Gastrocnemius medialis (tissue), 4 donors: ENCODE measurements around the gene NFKBIE. TPM values are rescaled to one million over a fixed set of nuclear protein-coding genes. Genes with fewer than 3 reads are reported as not detected.

Experiments
- ATAC-seq, 2 donors: fragments of 150-250 bp; one replicate each; pipeline ENCODE4 v1.9.1; 2016
- DNase-seq, 2 donors: peaks; one replicate each; pipeline ENCODE4 v3.0.0-alpha.2; 2019
- H3K27ac ChIP-seq, 4 donors: fragments of 200-600 bp; sonication (generic); 1 replicate in 1 of 4; 2 replicates in 3 of 4; pipeline ENCODE4 v1.5.1; 2016 to 2018; ENCODE audit warnings: mild to moderate bottlenecking in 2 of 4, moderate library complexity in 1 of 4
- H3K27me3 ChIP-seq, 3 donors: fragments of 200-600 bp; sonication (generic) in 2 of 3; 1 replicate in 1 of 3; 2 replicates in 2 of 3; pipeline versions ENCODE4 v1.5.1 to v1.6.0; 2016 to 2019; ENCODE audit warnings: mild to moderate bottlenecking in 1 of 3, moderate library complexity in 1 of 3
- H3K36me3 ChIP-seq, 2 donors: fragments of 200-600 bp; sonication (generic) in 1 of 2; one replicate each; pipeline ENCODE4 v1.5.1; 2017 to 2018
- H3K4me1 ChIP-seq, 2 donors: fragments of 200-600 bp; sonication (generic) in 1 of 2; one replicate each; pipeline ENCODE4 v1.5.1; 2016 to 2017; ENCODE audit warnings: mild to moderate bottlenecking in 2 of 2
- H3K4me3 ChIP-seq, 4 donors: fragments of 200-600 bp; sonication (generic) in 3 of 4; 1 replicate in 1 of 4; 2 replicates in 3 of 4; pipeline ENCODE4 v1.5.1; 2016 to 2019; ENCODE audit warnings: mild to moderate bottlenecking in 2 of 4
- H3K9me3 ChIP-seq, 3 donors: fragments of 200-600 bp; sonication (generic) in 2 of 3; 1 replicate in 1 of 3; 2 replicates in 2 of 3; pipeline ENCODE4 v1.5.1; 2016 to 2019
- CTCF ChIP-seq, 5 experiments: fragments of 450-650 bp in 3 of 5; fragments of 200-600 bp in 2 of 5; sonication (generic) in 2 of 5; IDR thresholded peaks in 4 of 5; conservative IDR thresholded peaks in 1 of 5; 1 replicate in 4 of 5; 2 replicates in 1 of 5; pipeline ENCODE4 v1.5.1; 2016 to 2019; ENCODE audit warnings: antibody characterized with exemption in 5 of 5, mild to moderate bottlenecking in 3 of 5, moderate library complexity in 3 of 5
- POLR2A ChIP-seq, 2 donors: fragments of 450-650 bp; IDR thresholded peaks; one replicate each; pipeline ENCODE4 v1.6.1; 2017; ENCODE audit warnings: antibody characterized with exemption in 2 of 2, mild to moderate bottlenecking in 2 of 2, moderate library complexity in 2 of 2
- in situ Hi-C, 4 donors: fragments of 200-750 bp; cut with MboI; loops; one replicate each; pipeline versions ENCODE4 v1.15.0 to v1.8.0; 2017; ENCODE audit warnings: low sequenced_read_pairs in 4 of 4
- intact Hi-C: fragments of 100-400 bp; cut with DNase I; formaldehyde crosslinking; loops from one replicate; pipeline ENCODE4 v1.15.1; 2023; ENCODE audit warnings: low total_unique reads
- total RNA-seq, 4 donors: library from RNA; depleted of rRNA; stranded (reverse); fragments of >200 nt; gene quantifications; one replicate each; pipeline versions ENCODE4 v1.1.0 to v1.2.3, GENCODE V29; 2016

NFKBIE gene
- total RNA-seq, 4 donors from 2014 or later: 4.1 to 11.1 (median 10.0) TPM

- H3K4me3 ChIP-seq: no peak overlapping the region
- in situ Hi-C loops (no loop called here), intact Hi-C loops (no loop called here)
- peaks cover 0 to 5% (median 0%) of the 10 kb centered on the region in 3 donors for H3K27me3 ChIP-seq
- H3K4me1 ChIP-seq: peaks cover 0 to 2% of the 10 kb centered on the region in 2 donors
- no peaks in the 10 kb centered on the region for H3K9me3 ChIP-seq
- no peak for ATAC-seq
- TF ChIP-seq CTCF (IDR thresholded peaks at IDR 0.05 in 4 of 5, conservative IDR thresholded peaks at IDR 0.05 in 1 of 5) (no peak), POLR2A (IDR thresholded peaks at IDR 0.05) (no peak)
- peaks cover 0 to 71% of the 10 kb centered on the region in 2 donors for H3K36me3 ChIP-seq
- no peak overlapping the region for H3K27ac ChIP-seq
- no peak for DNase-seq
Measured at GRCh38 chr6:44302856-44303255, 37.5 kb upstream of the NFKBIE start.

GRCh38 chr6:44301782-44302564, 36.6 kb upstream of the NFKBIE start:
- TF ChIP-seq CTCF (IDR thresholded peaks at IDR 0.05 in 4 of 5, conservative IDR thresholded peaks at IDR 0.05 in 1 of 5) (no peak), POLR2A (IDR thresholded peaks at IDR 0.05) (no peak)
- H3K9me3 ChIP-seq: no peaks in the 10 kb centered on the region
- H3K27ac ChIP-seq: no peak overlapping the region
- peaks cover 4 to 14% (median 6%) of the 10 kb centered on the region in 3 donors for H3K27me3 ChIP-seq
- no peak overlapping the region for H3K4me3 ChIP-seq
- in situ Hi-C loops (no loop called here), intact Hi-C loops (no loop called here)
- H3K4me1 ChIP-seq: peaks cover 5 to 6% of the 10 kb centered on the region in 2 donors
- DNase-seq: no peak
- peaks cover 0 to 64% of the 10 kb centered on the region in 2 donors for H3K36me3 ChIP-seq
- ATAC-seq: no peak

DNA sequence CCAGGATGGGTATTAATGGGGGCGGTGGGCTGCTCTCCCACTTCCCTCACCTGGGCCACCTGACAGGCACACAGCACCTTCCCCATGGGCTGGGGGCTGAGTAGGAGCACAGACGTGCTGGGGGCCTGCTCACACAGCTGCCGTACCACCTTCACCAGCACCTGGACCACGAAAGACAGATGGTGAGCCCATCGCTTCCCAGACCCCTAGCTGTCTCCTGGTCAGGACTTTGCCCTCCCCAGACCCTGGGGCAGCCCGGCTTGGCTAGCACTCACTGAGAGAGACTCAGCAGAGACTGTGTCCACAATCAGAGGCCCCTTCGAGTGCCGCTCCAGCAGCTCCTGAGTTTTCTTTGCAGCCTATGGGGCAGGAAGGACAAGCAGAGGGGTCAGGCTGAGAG, 35.8 kb upstream of the NFKBIE start:
- H3K36me3 ChIP-seq: peaks cover 0 to 57% of the 10 kb centered on the region in 2 donors
- H3K4me3 ChIP-seq: no peak overlapping the region
- in situ Hi-C loops (no loop called here), intact Hi-C loops (no loop called here)
- no peak for TF ChIP-seq POLR2A (IDR thresholded peaks at IDR 0.05)
- no peak for ATAC-seq
- H3K27me3 ChIP-seq: peaks cover 12 to 22% (median 15%) of the 10 kb centered on the region in 3 donors
- no peak for DNase-seq
- no peaks in the 10 kb centered on the region for H3K9me3 ChIP-seq
- H3K4me1 ChIP-seq: peaks cover 5 to 7% of the 10 kb centered on the region in 2 donors
- no peak overlapping the region for H3K27ac ChIP-seq

DNA sequence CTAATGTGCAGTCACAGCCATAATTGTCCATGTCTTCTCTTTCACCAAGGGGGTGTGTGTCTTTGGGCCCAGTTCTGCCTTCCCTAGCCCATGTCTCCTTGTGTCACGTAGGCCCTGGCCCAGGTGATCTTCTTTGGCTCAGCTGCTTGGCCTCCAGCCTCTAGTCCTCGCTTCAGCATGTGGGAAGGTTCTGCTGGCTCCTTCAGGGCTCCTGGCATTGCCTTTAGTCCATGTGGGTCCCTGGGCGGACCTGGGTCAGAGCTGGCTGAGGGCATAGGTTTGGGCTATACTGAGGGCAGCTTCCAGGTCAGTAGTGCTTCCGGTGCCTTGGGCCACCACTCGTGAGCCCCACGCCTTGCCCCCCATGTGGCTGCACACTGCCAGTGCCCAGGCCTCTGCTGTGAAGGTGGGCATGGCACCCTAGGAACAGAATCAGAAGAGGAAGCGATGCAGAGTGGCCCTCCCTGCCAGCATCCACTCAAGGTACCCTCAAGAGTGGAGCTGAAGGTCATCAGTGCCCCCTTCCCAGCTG, 35.0 kb upstream of the NFKBIE start:
- TF ChIP-seq CTCF (IDR thresholded peaks at IDR 0.05 in 4 of 5, conservative IDR thresholded peaks at IDR 0.05 in 1 of 5) (no peak), POLR2A (IDR thresholded peaks at IDR 0.05) (no peak)
- in situ Hi-C loops (no loop called here), intact Hi-C loops (no loop called here)
- no peaks in the 10 kb centered on the region for H3K9me3 ChIP-seq
- H3K27ac ChIP-seq: no peak overlapping the region
- peaks cover 0 to 49% of the 10 kb centered on the region in 2 donors for H3K36me3 ChIP-seq
- no peak for ATAC-seq
- peaks cover 11% of the 10 kb centered on the region in 2 donors for H3K4me1 ChIP-seq
- no peak overlapping the region for H3K4me3 ChIP-seq
- no peak for DNase-seq
- H3K27me3 ChIP-seq: peaks cover 15 to 25% (median 20%) of the 10 kb centered on the region in 3 donors

DNA sequence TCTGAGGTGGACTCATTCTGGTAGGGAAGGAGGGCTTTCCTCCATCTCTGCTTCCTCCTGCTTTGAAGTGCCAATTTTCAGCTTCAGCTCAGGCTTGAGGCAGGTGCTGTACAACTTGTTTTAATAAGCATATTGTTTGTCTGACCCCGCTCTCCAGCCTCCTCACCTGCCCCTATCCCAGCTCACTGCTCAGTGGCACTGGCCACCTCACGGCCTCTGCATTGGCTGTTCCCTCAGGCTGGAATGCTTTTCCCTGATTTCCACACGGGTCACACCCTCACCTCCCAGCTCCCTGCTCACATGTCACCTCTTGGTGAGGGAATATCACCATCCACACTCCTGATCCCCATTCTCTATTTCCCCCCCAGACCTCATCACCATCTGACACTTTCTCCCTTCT, 33.5 kb upstream of the NFKBIE start:
- Histone ChIP-seq H3K9me3 (no peaks in the 10 kb centered on the region), H3K4me3 (no peak overlapping the region), H3K36me3 (peaks cover 0 to 36% of the 10 kb centered on the region in 2 donors), H3K27ac (no peak overlapping the region), H3K4me1 (peaks cover 13 to 15% of the 10 kb centered on the region in 2 donors), H3K27me3 (peaks cover 15 to 28% (median 22%) of the 10 kb centered on the region in 3 donors)
- intact Hi-C loops: no loop called here
- TF ChIP-seq CTCF (IDR thresholded peaks at IDR 0.05 in 4 of 5, conservative IDR thresholded peaks at IDR 0.05 in 1 of 5): no peak
- no peak for TF ChIP-seq POLR2A (IDR thresholded peaks at IDR 0.05)
- ATAC-seq (no peak), DNase-seq (no peak)
- in situ Hi-C loops: no loop called here
